Eye (tissue), 1 donor: ENCODE results near the gene SLC30A10.
A peak's percentile ranks its signal among the peaks of the same experiment; 100 is the strongest.
"Not testable (repeated sequence)": the region's sequence is repeated elsewhere in the genome, so short reads cannot be mapped to it uniquely, and the experiment has no call there.

Experiments used
- DNase-seq: peaks from one replicate; pipeline ENCODE4 v3.0.0-alpha.2; 2015

Gene SLC30A10

GRCh38 chr1:219888667-219889066, 39.7 kb downstream of the SLC30A10 start:
- not testable (repeated sequence) for DNase-seq

DNA sequence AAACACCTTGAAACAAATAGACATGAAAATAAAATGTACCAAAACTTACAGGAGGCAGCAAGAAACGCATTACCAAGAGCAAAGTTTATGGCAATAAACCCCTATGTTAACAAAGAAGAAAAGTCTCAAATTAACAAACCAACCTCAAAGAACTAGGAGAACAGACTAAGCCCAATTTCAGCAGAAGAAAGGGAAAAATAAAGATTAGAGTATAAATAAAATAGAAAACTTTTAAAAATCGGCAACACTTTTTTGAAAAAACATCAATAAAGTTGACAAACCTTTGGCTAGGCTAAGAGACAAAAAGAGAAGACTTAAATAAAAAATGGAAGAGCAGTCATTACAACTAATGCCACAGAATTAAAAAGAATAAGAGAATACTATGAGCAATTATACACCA, 42.7 kb downstream of the SLC30A10 start:
- no peak for DNase-seq

- DNase-seq: no peak
Measured at GRCh38 chr1:219883400-219884332, 44.7 kb downstream of the SLC30A10 start.

DNA sequence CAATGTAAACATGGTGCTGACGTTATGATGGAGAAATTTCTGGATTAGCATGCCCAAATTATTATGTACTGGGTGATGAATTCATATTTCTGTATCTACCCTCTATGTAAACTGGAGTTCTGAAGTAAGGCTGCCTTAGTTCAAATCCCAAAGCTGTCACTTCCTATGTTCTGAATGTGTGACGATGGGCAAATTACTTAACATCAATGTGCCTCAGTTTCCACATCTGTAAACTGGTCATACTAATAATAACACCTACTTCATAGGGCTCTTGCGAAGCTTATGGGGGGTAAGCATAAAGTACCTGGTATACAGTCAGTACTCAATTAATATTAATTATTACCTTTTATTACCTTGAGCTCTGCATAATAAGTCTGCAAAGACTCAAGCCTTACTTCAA, 45.6 kb downstream of the SLC30A10 start:
- DNase-seq: no peak

GRCh38 chr1:219882096-219882495, 46.3 kb downstream of the SLC30A10 start:
- DNase-seq: no peak

DNA sequence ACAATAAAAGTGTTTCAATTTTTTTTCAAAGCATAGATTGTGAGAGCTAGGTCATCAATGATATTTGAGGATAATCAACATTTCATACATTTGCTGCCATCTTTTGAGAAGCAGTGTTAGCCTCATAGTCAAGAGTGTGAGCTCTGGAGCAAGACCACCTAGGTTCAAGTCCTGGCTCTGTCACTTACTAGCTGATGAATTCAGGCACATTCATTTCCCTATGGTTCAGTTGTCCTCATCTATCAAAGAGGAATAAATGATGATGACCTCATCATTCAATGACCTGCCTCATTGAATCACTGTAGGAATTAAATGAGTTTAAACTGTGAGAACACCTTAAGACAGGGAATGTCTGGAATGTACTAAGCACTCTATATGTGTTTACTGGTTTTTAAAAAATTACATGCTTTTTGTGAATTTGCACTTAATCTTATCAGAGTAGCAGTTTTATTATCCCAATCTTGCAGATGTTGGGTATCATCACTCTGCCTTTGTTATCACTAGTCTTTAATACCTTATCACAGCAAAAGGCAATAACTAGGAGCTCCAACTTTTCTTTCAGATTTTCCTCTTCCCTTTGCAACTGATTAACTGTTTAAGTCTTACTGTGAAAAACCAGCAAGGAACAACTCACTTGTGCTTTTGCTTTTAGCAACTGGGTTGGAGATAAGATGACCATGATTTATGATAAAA, 47.4 kb downstream of the SLC30A10 start:
- DNase-seq: peak; percentile 6

DNA sequence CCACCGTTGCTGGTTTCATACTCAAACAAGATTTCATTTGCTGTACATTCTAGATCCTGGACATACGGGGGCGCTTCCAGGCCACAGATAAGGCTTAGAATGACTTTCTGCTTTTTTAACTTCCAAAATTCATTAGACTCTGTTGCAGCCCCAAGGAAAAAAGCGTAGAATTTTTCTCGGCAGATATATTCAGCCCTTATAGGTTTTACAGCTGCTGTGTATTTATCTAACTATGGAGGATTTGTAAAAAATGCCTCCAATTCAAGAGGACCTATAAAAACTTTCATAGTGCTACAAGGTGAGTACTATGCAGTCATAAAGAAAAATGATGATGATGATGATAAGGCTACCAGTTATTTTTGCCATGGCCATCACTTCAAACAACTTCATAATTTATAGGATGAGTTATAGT, 51.6 kb downstream of the SLC30A10 start:
- no peak for DNase-seq

DNA sequence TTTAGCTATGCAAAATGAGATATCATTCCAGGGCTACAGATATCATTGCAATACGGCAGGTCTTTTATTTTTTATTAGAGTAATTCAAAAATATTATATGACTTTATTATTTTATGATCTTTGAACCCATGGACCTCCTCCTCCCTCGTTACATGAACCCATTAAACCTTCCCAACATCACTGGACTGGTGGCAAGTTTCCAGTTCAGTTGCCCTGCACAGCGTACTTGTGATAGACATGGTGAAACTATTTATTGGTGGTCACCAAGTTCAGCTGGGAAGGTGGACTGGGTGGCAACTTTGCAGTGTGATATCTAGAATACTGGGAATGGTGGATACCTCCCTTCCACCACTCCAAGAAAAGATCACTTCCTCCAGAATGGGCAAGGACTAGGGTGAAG, 52.5 kb downstream of the SLC30A10 start:
- no peak for DNase-seq

DNA sequence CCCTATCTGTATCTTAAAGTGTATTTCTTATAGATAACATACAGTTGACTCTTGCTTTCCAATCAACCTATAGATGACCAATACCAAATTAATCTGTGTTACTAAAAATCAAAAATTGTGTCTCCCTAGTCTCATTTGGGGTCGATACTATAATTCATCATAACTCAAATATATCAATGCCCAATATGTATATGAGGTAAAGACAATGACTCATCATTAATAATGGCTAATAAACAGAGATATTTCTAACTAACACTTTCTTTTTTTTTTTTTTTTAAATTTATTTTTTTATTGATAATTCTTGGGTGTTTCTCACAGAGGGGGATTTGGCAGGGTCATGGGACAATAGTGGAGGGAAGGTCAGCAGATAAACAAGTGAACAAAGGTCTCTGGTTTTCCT, 55.8 kb downstream of the SLC30A10 start:
- DNase-seq: not testable (repeated sequence)

GRCh38 chr1:219871427-219872057, 56.8 kb downstream of the SLC30A10 start:
- no peak for DNase-seq

GRCh38 chr1:219868615-219869014, 59.7 kb downstream of the SLC30A10 start:
- not testable (repeated sequence) for DNase-seq
